Right renal pelvis (tissue), 4 donors: ENCODE data around the gene HADHA. TPM values are rescaled to one million over a fixed set of nuclear protein-coding genes. Genes with fewer than 3 reads are reported as not detected.

Source experiments
- DNase-seq, 4 donors: peaks; one replicate each; pipeline ENCODE4 v3.0.0-alpha.2; 2013; ENCODE audit warnings: low read depth in 4 of 4, low spot score in 3 of 4, missing footprints in 1 of 4
- polyA plus RNA-seq, 4 donors: library from polyadenylated mRNA; unstranded; fragments of 120-200 nt; gene quantifications; one replicate each; pipeline ENCODE4 v1.2.1, GENCODE V29; 2013; ENCODE audit not compliant: insufficient read length in 4 of 4

The HADHA gene
- polyA plus RNA-seq, 4 donors, result 200 to 221 (median 210) TPM

DNA sequence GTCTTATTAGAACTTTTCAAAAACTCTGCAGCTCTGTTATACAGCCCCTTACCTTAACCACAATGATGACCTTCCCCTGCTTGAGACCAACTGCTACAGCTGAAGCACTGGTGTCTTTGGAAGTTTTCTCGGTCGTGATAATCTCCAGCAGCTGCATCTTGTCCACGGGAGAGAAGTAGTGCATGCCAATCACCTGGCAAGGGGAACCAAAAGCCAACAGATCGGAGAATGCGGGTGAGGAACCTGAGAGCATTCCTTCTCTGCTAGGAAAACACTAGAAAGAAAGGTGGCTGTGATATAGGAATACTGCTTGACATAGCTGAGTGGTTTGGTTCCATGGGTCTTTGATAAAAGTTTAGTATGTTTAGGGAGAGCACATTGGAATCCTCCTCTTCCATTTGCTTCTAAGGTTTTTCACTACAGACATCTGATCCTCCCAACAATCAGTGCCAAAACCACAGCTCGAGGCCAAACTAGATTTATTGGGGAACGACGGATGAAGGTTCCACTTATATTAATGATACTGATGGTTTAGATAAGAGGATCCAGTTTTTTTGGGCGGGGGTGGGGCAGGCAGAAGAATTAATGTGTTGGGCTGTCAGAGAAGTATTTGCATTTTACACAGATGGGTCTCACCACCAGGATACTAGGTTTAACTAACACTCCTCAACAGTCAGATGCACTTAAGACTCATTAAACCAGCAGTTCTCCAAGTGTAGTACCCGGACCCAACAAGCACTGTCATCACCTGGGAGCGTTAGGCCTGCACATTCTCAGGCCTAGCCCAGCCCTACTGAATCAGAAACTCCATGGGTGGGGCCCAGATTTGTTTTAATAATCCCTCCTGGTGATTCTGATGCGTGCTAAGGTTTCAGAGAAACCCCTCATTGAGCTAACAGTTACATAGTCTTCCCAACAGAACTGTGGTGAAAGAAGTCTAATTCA lies 49.1 kb downstream of the HADHA start:
- DNase-seq, result no peak

GRCh38 chr2:26193578-26194231 lies 50.7 kb downstream of the HADHA start:
- no peak for DNase-seq

GRCh38 chr2:26191316-26192159 lies 52.9 kb downstream of the HADHA start:
- no peak for DNase-seq

DNA sequence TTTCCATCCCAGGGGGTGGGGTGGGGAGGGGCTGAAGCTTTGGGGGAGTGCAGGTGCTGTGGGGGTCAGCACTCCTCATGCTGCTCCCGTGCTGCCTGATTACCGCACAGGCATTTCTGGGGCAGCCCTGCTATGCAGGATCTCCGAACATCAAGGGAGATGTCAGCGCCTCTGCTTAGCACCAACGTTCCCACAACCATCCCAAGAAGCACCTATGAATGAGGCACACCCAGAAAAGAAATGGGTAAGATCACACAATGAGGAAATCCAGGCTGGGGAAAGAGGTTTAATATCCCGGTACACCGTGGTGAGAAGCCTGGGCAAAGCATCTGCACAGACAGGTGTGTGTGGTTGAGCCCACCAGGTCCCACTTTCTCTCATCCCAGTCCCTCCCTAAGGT lies 54.1 kb downstream of the HADHA start:
- DNase-seq, result no peak

- DNase-seq, result no peak
Observed at GRCh38 chr2:26189751-26190150, 54.7 kb downstream of the HADHA start.

- DNase-seq, result no peak
Observed at GRCh38 chr2:26189123-26189522, 55.3 kb downstream of the HADHA start.

DNA sequence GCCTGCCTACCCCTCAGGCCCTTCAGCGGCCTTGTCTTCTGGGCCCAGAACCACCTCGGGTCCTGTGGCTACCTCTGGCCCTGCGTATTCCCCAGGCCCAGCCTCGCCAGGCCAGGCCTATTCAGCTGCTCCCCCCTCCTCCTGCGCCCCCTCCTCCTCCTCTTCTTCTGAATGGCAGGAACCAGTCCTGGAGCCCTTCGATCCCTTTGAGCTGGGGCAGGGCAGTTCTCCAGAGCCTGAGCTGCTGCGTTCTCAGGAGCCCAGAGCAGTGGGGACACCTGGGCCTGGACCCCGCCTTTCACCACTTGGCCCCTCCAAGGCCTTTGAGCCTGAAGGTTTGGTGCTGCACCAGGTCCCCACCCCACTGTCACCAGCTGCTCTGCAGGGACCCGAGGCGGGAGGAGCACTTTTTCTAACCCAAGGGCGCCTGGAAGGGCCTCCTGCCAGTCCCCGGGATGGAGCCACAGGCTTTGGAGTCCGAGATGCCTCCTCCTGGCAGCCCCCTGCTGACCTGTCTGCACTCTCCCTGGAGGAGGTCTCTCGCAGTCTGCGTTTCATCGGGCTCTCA lies 56.8 kb downstream of the HADHA start:
- DNase-seq, result no peak

- DNase-seq, result no peak
Observed at GRCh38 chr2:26187114-26187513, 57.3 kb downstream of the HADHA start.

DNA sequence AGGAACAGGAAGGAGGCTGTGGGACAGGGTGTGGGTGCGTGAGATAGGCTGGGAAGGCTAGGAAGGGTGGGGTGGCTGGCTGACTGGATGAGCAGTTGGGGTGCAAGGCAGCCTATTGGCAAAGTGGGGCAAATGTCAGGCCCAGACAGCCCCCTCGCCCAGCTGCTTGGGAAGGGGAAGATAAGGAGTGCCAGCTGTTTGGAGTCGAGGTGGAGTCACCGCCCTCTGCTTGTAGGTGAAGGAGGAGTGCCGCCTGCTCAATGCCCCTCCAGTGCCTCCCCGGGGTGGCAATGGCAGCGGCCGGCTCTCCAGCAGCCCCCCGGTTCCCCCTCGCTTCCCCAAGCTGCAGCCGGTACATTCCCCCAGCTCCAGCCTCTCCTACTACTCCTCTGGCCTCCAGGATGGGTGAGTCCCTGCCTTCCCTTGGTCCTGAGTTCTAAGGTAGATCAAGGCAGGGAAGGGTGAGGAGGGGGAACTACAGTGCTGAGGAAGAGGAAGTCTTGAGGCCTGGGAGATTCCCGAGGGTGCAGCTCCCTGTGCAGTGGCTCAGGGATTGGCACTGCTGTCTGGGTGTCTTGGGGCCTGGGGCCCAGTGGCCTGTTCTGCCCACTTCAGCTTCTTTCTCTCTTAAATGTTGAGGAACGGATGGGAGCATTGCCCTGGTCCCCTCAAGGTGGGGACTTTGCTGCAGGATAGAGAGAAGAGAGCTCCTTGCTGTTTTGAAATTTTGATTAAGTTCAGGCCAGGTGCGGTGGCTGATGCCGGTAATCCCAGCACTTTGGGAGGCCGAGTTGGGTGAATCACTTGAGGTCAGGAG lies 58.3 kb downstream of the HADHA start:
- DNase-seq, result no peak

DNA sequence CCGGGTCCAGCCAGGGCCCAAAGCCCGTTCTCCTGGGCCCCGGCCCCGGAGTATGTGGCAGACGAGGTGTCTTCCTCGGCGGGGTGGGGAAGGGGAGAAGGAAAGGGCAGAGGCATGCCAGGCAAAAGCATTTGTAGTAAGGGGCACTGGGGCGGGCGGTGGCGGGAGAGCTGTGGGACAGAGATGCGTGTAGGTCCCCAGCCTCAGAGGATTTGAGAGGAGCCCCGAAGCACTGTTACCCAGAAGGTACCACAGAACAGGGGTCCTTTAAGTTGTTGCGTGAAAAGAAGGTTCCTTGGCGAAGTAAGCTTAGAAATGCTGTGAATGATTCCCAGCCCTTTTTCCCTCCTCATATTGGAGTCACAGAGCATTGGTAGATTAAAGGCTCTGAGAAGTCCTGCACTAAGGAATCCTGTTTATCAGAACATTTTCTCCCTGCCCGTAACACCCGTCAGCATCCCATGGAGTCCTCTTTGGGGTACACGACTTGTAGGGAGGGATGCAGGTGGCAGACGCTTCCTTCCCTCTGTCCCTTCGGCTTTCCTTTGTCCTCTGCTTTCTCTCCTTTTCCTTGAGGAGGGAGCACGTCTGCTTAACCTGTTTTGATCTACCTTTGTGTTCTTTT lies 59.0 kb downstream of the HADHA start:
- DNase-seq, result no peak

DNA sequence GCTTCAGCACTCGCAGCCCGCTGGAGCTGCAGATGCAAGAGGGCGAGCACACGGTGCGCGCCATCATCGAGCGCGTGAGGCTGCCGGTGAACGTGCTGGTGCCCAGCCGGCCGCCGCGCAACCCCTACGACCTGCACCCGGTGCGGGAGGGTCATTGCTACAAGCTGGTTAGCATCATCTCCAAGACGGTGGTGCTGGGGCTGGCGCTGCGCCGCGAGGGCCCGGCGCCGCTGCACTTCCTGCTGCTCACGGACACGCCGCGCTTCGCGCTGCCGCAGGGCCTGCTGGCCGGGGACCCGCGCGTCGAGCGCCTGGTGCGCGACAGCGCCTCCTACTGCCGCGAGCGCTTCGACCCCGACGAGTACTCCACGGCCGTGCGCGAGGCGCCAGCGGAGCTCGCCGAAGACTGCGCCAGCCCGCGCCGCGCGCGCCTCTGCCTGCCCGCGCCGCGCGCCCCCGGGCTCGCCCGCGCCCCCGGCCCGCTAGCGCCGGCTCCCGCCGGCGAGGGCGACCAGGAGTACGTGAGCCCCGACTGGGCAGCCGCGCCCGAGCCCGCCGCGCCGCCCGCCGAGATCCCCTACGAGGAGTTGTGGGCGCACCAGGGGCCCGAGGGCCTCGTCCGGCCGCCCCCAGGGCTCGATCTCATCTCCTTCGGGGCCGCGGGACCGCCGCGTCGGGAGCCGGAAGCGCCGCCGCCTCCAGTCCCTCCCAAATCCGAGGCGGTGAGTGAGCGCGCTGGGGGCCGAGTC lies 59.7 kb downstream of the HADHA start:
- peak; percentile 76 to 85 (median 76) for DNase-seq

DNA sequence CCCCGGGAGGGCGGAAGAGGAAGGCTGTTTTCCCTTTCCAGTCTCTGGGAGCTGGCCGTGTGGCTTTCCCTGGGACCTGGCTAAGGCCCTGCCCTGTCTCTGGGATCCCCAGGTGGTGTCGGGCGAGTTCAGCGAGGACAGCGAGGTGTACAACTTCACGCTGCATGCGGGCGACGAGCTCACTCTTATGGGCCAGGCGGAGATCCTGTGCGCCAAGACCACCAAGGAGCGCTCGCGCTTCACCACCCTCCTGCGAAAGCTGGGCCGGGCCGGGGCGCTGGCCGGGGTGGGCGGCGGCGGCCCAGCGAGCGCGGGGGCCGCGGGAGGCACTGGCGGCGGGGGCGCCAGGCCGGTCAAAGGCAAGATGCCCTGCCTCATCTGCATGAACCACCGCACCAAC lies 60.3 kb downstream of the HADHA start:
- no peak for DNase-seq

DNA sequence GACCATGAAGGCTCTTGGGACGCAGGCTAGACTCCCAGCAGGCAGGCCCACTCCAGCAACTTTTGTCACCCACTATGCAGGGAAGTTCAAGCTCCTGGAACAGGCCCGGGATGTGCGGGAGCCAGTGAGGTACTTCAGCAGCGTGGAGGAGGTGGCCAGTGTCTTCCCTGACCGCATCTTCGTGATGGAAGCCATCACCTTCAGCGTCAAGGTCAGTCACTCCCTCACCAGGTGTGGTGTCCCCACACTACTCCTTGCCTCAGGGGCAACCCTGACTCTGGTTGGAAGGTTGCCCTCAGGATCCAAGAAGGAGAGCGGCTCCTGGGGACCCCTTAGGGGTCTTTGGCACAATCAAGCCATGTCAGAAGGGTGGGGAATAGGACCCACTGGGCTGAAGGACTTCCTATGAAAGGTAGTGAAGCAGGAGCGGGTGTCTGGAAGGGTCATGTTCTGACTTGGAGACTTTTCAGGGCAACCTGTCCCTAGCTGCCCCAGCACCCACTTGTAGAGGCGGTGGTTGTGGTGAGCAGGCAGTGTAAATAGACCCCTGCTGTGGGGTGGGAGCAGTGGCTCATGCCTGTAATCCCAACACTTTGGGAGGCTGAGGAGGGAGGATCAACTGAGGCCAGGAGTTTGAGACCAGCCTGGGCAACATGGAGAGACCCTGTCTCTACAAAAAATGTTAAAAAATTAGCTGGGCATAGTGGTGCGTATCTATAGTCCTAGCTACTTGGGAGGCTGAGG lies 61.4 kb downstream of the HADHA start:
- no peak for DNase-seq

DNA sequence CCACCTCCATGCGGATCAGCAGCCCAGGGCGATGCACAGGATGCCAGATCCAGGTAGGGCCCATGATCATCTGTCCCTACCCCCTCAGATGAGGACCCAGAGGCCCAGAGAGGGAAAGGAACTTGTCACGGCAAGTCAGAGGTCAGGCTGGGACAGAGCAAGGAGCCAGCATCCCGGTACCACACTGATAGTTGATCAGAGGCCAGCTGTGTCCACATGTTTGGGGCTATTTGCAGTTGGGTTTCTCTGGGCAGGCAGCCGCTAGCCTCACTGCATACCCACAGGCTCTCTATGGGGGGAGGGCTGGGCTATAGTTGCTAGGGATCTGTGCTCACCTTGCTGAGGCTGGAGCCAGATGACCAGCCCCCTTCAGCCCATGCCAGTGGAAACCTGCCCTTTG lies 62.0 kb downstream of the HADHA start:
- no peak for DNase-seq

DNA sequence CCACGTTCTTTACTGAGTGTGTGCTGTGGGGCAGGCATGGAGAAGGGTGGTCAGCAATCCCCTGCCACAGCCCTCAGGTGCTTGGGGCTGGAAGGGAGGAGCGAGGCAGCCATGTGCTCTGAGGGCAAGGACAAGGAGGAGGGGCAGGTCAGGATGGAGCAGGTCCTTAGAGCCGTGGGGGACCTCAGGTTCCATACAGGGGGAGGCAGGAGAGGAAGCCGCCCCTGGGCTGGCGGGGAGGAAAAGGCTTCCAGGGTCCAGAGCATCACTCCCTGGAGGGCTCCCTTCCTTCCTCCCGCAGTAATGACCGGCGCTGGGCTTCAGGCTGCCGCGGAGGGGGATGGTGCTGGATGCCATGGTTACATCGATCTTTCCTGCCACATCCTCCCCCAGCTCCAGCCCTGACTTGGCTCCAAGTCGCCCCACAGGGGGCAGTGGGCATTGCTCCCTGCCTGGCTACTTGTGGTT lies 65.0 kb downstream of the HADHA start:
- no peak for DNase-seq

- no peak for DNase-seq
Observed at GRCh38 chr2:26178746-26179436, 65.5 kb downstream of the HADHA start.

- DNase-seq, result no peak
Observed at GRCh38 chr2:26178246-26178645, 66.2 kb downstream of the HADHA start.
